HEK293 (cell line): Measurements from ENCODE around the gene SIRT7.

Experiments
- GLIS1 ChIP-seq: fragments of 450-650 bp; formaldehyde crosslinking; IDR thresholded peaks from 2 replicates; pipeline ENCODE4 v1.5.1; 2016; ENCODE audit warnings: missing biosample characterization, missing genetic modification characterization
- WT1 ChIP-seq: fragments of 450-650 bp; formaldehyde crosslinking; IDR thresholded peaks from 2 replicates; pipeline ENCODE4 v1.5.1; 2016; ENCODE audit warnings: missing biosample characterization, missing genetic modification characterization
- ZEB2 ChIP-seq: fragments of 450-650 bp; formaldehyde crosslinking; IDR thresholded peaks from 2 replicates; pipeline ENCODE4 v1.5.1; 2016; ENCODE audit warnings: missing biosample characterization, missing genetic modification characterization
- ZFP37 ChIP-seq: fragments of 450-650 bp; formaldehyde crosslinking; IDR thresholded peaks from 2 replicates; pipeline ENCODE4 v1.5.1; 2016; ENCODE audit warnings: missing biosample characterization, missing genetic modification characterization
- ZNF133 ChIP-seq: fragments of 450-650 bp; formaldehyde crosslinking; IDR thresholded peaks from 2 replicates; pipeline ENCODE4 v1.5.1; 2016; ENCODE audit warnings: missing biosample characterization, missing genetic modification characterization
- ZNF146 ChIP-seq: fragments of 450-650 bp; formaldehyde crosslinking; IDR thresholded peaks from 2 replicates; pipeline ENCODE4 v1.5.1; 2016; ENCODE audit warnings: missing biosample characterization, missing genetic modification characterization
- ZNF2 ChIP-seq: fragments of 450-650 bp; formaldehyde crosslinking; IDR thresholded peaks from 2 replicates; pipeline ENCODE4 v1.5.1; 2016; ENCODE audit warnings: missing biosample characterization, missing genetic modification characterization
- ZNF214 ChIP-seq: fragments of 450-650 bp; formaldehyde crosslinking; IDR thresholded peaks from 2 replicates; pipeline ENCODE4 v1.5.1; 2017; ENCODE audit warnings: missing biosample characterization, mild to moderate bottlenecking, missing genetic modification characterization, borderline replicate concordance
- ZNF311 ChIP-seq: fragments of 450-650 bp; formaldehyde crosslinking; IDR thresholded peaks from 2 replicates; pipeline ENCODE4 v1.5.1; 2017; ENCODE audit warnings: missing biosample characterization, missing genetic modification characterization, borderline replicate concordance
- ZNF350 ChIP-seq: fragments of 450-650 bp; formaldehyde crosslinking; IDR thresholded peaks from 2 replicates; pipeline ENCODE4 v1.5.0; 2017; ENCODE audit warnings: missing biosample characterization, mild to moderate bottlenecking, missing genetic modification characterization
- ZNF391 ChIP-seq: fragments of 450-650 bp; formaldehyde crosslinking; IDR thresholded peaks from 2 replicates; pipeline ENCODE4 v1.5.1; 2016; ENCODE audit warnings: low read depth, missing biosample characterization, missing genetic modification characterization, borderline replicate concordance
- ZNF394 ChIP-seq: fragments of 450-650 bp; formaldehyde crosslinking; IDR thresholded peaks from 2 replicates; pipeline ENCODE4 v1.5.1; 2016; ENCODE audit warnings: missing biosample characterization, missing genetic modification characterization, mild to moderate bottlenecking, moderate library complexity, borderline replicate concordance
- ZNF416 ChIP-seq: fragments of 450-650 bp; formaldehyde crosslinking; IDR thresholded peaks from 2 replicates; pipeline ENCODE4 v1.5.1; 2016; ENCODE audit warnings: missing biosample characterization, missing genetic modification characterization
- ZNF433 ChIP-seq: fragments of 450-650 bp; formaldehyde crosslinking; IDR thresholded peaks from 2 replicates; pipeline ENCODE4 v1.5.1; 2016; ENCODE audit warnings: missing biosample characterization, missing genetic modification characterization, low read depth
- ZNF548 ChIP-seq: fragments of 450-650 bp; formaldehyde crosslinking; IDR thresholded peaks from 2 replicates; pipeline ENCODE4 v1.5.1; 2016; ENCODE audit warnings: missing biosample characterization, missing genetic modification characterization
- ZNF560 ChIP-seq: fragments of 450-650 bp; formaldehyde crosslinking; IDR thresholded peaks from 2 replicates; pipeline ENCODE4 v1.5.1; 2017; ENCODE audit warnings: missing biosample characterization, missing genetic modification characterization, borderline replicate concordance
- ZNF585B ChIP-seq: fragments of 450-650 bp; formaldehyde crosslinking; IDR thresholded peaks from 2 replicates; pipeline ENCODE4 v1.5.1; 2016; ENCODE audit warnings: missing biosample characterization, missing genetic modification characterization
- ZNF664 ChIP-seq: fragments of 450-650 bp; formaldehyde crosslinking; IDR thresholded peaks from 2 replicates; pipeline ENCODE4 v1.5.1; 2016; ENCODE audit warnings: missing biosample characterization, missing genetic modification characterization
- ZNF670 ChIP-seq: fragments of 450-650 bp; formaldehyde crosslinking; IDR thresholded peaks from 2 replicates; pipeline ENCODE4 v1.5.1; 2016; ENCODE audit warnings: missing biosample characterization, missing genetic modification characterization, low read depth
- ZSCAN16 ChIP-seq: fragments of 450-650 bp; formaldehyde crosslinking; IDR thresholded peaks from 2 replicates; pipeline ENCODE4 v1.5.1; 2016; ENCODE audit warnings: missing biosample characterization, missing genetic modification characterization
- ZSCAN23 ChIP-seq: fragments of 450-650 bp; formaldehyde crosslinking; IDR thresholded peaks from 2 replicates; pipeline ENCODE4 v1.5.1; 2016; ENCODE audit warnings: missing biosample characterization, missing genetic modification characterization
- TF ChIP-seq, protein P1 (sequence below): fragments of 450-650 bp; formaldehyde crosslinking; IDR thresholded peaks from 2 replicates; pipeline ENCODE4 v1.5.1; 2016; ENCODE audit warnings: missing biosample characterization, missing genetic modification characterization, borderline replicate concordance
- TF ChIP-seq, protein P2 (sequence below): fragments of 450-650 bp; IDR thresholded peaks from 2 replicates; pipeline ENCODE4 v1.5.1; 2018; ENCODE audit warnings: missing biosample characterization, mild to moderate bottlenecking, missing genetic modification characterization
- TF ChIP-seq, protein P3 (sequence below): fragments of 450-650 bp; formaldehyde crosslinking; IDR thresholded peaks from 2 replicates; pipeline ENCODE4 v1.5.1; 2017; ENCODE audit warnings: missing biosample characterization, missing genetic modification characterization
- TF ChIP-seq, protein P4 (sequence below): fragments of 450-650 bp; formaldehyde crosslinking; IDR thresholded peaks from 2 replicates; pipeline ENCODE4 v1.5.1; 2016; ENCODE audit warnings: missing biosample characterization, missing genetic modification characterization
- TF ChIP-seq, protein P5 (sequence below): fragments of 450-650 bp; formaldehyde crosslinking; IDR thresholded peaks from 2 replicates; pipeline ENCODE4 v1.5.1; 2016; ENCODE audit warnings: missing biosample characterization, missing genetic modification characterization
- TF ChIP-seq, protein P6 (sequence below): fragments of 450-650 bp; formaldehyde crosslinking; IDR thresholded peaks from 2 replicates; pipeline ENCODE4 v1.5.1; 2017; ENCODE audit warnings: missing biosample characterization, missing genetic modification characterization
- TF ChIP-seq, protein P7 (sequence below): fragments of 450-650 bp; formaldehyde crosslinking; IDR thresholded peaks from 2 replicates; pipeline ENCODE4 v1.5.1; 2016; ENCODE audit warnings: missing biosample characterization, missing genetic modification characterization, borderline replicate concordance

Gene SIRT7

DNA sequence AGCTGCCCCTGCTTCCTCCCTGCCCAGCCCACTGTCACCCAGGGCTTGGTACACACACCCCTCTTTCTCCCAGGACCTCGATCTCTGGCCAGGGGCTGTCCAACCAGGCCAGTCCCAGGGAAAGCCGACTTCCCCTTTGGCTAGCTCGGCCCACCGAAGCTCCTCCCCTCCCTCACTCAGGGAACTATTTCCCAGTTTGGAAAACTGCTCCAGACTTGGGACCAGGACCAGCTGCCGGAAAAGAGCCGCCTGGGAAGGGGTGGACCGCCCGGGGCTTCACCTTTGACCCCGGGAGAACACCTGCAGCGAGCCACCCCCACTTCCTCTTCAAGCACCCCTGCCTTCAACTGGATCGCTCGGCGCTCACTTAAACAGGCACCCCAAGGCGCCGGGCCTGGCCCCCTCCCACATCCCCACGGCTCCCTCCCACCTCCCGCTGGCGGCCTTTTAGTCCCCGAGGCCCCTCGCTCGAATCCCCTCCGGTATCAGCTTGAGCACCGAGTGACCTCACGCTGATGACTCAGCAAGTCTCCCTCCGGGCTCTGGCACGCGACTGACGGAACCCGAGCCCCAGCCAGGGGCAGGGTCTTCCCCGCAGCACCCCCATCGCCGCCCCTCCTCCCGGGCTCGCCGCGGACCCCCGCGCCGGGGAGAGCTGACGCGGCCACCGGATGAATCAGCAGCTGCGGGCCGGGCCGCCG is 8.6 kb upstream of the SIRT7 start (continued):
- TF ChIP-seq ZNF433 (tag by site-specific recombination) (no peak), ZNF133 (no peak), ZNF311 (tag by site-specific recombination) (no peak), ZNF585B (tag by site-specific recombination) (no peak; the same call in 1 of the 2 replicates), ZNF664 (tag by site-specific recombination) (no peak), ZNF416 (tag by site-specific recombination) (no peak), ZNF214 (tag by site-specific recombination) (no peak), ZNF146 (tag by site-specific recombination) (no peak), ZNF2 (tag by site-specific recombination) (no peak), ZNF350 (tag by site-specific recombination) (no peak), ZEB2 (tag by site-specific recombination) (peak; percentile 99), ZSCAN16 (tag by site-specific recombination) (no peak), ZNF560 (tag by site-specific recombination) (no peak), ZSCAN23 (tag by site-specific recombination) (no peak; the same call in 1 of the 2 replicates), ZNF548 (tag by site-specific recombination) (no peak), ZNF394 (tag by site-specific recombination) (peak; percentile 51; the same call in 1 of the 2 replicates), WT1 (tag by site-specific recombination) (peak; percentile 68), GLIS1 (peak; percentile 99), ZNF670 (tag by site-specific recombination) (no peak), ZFP37 (tag by site-specific recombination) (peak; percentile 29; the same call in 1 of the 2 replicates), ZNF391 (tag by site-specific recombination) (0 out of 2 replicates have a peak, but pooled peaks have one; percentile 27)
- TF ChIP-seq, protein P1, sequence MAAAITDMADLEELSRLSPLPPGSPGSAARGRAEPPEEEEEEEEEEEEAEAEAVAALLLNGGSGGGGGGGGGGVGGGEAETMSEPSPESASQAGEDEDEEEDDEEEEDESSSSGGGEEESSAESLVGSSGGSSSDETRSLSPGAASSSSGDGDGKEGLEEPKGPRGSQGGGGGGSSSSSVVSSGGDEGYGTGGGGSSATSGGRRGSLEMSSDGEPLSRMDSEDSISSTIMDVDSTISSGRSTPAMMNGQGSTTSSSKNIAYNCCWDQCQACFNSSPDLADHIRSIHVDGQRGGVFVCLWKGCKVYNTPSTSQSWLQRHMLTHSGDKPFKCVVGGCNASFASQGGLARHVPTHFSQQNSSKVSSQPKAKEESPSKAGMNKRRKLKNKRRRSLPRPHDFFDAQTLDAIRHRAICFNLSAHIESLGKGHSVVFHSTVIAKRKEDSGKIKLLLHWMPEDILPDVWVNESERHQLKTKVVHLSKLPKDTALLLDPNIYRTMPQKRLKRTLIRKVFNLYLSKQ (tag by site-specific recombination), result no peak
- TF ChIP-seq, protein P2, sequence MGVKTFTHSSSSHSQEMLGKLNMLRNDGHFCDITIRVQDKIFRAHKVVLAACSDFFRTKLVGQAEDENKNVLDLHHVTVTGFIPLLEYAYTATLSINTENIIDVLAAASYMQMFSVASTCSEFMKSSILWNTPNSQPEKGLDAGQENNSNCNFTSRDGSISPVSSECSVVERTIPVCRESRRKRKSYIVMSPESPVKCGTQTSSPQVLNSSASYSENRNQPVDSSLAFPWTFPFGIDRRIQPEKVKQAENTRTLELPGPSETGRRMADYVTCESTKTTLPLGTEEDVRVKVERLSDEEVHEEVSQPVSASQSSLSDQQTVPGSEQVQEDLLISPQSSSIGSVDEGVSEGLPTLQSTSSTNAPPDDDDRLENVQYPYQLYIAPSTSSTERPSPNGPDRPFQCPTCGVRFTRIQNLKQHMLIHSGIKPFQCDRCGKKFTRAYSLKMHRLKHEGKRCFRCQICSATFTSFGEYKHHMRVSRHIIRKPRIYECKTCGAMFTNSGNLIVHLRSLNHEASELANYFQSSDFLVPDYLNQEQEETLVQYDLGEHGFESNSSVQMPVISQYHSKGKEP, result no peak
- TF ChIP-seq, protein P3, sequence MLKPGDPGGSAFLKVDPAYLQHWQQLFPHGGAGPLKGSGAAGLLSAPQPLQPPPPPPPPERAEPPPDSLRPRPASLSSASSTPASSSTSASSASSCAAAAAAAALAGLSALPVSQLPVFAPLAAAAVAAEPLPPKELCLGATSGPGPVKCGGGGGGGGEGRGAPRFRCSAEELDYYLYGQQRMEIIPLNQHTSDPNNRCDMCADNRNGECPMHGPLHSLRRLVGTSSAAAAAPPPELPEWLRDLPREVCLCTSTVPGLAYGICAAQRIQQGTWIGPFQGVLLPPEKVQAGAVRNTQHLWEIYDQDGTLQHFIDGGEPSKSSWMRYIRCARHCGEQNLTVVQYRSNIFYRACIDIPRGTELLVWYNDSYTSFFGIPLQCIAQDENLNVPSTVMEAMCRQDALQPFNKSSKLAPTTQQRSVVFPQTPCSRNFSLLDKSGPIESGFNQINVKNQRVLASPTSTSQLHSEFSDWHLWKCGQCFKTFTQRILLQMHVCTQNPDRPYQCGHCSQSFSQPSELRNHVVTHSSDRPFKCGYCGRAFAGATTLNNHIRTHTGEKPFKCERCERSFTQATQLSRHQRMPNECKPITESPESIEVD, result no peak
- TF ChIP-seq, protein P4, sequence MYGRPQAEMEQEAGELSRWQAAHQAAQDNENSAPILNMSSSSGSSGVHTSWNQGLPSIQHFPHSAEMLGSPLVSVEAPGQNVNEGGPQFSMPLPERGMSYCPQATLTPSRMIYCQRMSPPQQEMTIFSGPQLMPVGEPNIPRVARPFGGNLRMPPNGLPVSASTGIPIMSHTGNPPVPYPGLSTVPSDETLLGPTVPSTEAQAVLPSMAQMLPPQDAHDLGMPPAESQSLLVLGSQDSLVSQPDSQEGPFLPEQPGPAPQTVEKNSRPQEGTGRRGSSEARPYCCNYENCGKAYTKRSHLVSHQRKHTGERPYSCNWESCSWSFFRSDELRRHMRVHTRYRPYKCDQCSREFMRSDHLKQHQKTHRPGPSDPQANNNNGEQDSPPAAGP, result peak; percentile 97
- TF ChIP-seq, protein P5, sequence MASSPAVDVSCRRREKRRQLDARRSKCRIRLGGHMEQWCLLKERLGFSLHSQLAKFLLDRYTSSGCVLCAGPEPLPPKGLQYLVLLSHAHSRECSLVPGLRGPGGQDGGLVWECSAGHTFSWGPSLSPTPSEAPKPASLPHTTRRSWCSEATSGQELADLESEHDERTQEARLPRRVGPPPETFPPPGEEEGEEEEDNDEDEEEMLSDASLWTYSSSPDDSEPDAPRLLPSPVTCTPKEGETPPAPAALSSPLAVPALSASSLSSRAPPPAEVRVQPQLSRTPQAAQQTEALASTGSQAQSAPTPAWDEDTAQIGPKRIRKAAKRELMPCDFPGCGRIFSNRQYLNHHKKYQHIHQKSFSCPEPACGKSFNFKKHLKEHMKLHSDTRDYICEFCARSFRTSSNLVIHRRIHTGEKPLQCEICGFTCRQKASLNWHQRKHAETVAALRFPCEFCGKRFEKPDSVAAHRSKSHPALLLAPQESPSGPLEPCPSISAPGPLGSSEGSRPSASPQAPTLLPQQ (tag by site-specific recombination), result peak; percentile 77
- TF ChIP-seq, protein P6, sequence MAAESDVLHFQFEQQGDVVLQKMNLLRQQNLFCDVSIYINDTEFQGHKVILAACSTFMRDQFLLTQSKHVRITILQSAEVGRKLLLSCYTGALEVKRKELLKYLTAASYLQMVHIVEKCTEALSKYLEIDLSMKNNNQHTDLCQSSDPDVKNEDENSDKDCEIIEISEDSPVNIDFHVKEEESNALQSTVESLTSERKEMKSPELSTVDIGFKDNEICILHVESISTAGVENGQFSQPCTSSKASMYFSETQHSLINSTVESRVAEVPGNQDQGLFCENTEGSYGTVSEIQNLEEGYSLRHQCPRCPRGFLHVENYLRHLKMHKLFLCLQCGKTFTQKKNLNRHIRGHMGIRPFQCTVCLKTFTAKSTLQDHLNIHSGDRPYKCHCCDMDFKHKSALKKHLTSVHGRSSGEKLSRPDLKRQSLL (tag by site-specific recombination), result no peak
- TF ChIP-seq, protein P7, sequence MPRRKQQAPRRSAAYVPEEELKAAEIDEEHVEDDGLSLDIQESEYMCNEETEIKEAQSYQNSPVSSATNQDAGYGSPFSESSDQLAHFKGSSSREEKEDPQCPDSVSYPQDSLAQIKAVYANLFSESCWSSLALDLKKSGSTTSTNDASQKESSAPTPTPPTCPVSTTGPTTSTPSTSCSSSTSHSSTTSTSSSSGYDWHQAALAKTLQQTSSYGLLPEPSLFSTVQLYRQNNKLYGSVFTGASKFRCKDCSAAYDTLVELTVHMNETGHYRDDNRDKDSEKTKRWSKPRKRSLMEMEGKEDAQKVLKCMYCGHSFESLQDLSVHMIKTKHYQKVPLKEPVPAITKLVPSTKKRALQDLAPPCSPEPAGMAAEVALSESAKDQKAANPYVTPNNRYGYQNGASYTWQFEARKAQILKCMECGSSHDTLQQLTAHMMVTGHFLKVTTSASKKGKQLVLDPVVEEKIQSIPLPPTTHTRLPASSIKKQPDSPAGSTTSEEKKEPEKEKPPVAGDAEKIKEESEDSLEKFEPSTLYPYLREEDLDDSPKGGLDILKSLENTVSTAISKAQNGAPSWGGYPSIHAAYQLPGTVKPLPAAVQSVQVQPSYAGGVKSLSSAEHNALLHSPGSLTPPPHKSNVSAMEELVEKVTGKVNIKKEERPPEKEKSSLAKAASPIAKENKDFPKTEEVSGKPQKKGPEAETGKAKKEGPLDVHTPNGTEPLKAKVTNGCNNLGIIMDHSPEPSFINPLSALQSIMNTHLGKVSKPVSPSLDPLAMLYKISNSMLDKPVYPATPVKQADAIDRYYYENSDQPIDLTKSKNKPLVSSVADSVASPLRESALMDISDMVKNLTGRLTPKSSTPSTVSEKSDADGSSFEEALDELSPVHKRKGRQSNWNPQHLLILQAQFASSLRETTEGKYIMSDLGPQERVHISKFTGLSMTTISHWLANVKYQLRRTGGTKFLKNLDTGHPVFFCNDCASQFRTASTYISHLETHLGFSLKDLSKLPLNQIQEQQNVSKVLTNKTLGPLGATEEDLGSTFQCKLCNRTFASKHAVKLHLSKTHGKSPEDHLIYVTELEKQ, result peak; percentile 62
